ENCODE data around the gene CD81.
A peak's percentile ranks its signal among the peaks of the same experiment; 100 is the strongest.

The CD81 gene

DNA sequence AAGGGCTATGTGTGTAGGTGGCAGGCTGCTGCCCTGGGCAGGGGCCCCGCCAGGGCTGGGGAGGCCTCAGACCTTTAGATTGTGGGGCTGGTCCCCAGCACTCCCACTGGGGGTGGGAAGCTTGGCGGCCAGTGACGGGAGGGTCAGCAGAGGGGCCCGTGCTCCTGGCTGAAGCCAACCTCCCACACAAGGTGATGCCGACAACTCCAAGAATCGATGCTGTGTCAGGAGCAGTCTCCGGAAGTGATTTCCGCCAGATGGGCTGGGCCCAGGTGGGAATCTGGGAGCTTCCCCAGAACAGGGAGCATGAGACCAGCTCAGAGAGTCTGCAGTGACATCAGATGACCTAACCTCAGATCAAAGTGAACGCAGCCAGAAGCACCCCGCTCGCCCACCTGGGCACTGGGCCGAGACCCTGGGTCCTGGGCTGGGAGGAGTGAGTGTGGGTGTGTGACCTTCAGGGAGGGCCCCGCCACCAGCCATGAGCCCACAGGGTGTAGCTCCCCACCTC, 59.5 kb downstream of the CD81 start:
- DNase-seq (ENCODE audit: low spot score) = no peak

DNA sequence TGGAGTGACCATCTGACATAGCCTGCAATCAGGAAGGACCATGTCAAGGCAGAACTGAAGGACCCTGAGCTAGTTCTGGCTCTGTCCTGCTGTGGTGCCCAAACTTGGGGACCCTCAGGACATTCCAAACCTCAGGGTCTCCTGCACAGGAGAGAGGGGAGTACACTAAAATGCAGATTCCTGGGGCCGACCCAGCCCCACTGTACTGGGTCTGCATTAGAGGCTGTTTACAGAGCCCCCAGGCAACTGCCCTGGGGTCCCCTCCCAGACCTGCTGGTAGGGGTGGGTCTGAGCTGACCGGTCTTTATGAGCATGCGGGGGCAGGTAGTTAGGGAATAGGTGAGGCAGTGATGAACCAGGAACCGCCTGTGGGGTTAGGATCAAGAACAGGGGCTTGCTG, 60.4 kb downstream of the CD81 start:
- DNase-seq (ENCODE audit: low spot score) = no peak

DNA sequence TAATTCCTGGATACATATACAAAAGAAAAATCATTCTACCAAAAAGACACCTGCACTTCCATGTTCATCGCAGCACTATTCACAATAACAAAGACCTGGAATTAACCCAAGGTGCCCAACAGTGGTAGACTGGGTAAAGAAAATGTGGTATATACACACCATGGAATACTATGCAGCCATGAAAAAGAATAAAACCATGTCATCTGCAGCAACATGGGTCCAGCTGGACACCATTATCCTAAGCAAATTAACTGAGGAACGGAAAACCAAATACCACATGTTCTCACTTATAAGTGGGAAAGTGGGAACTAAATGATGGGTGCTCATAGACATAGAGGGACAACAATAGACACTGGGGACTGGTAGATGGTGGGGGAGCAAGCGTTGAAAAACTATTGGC, 62.7 kb downstream of the CD81 start:
- no peak for DNase-seq (ENCODE audit: low spot score)

DNA sequence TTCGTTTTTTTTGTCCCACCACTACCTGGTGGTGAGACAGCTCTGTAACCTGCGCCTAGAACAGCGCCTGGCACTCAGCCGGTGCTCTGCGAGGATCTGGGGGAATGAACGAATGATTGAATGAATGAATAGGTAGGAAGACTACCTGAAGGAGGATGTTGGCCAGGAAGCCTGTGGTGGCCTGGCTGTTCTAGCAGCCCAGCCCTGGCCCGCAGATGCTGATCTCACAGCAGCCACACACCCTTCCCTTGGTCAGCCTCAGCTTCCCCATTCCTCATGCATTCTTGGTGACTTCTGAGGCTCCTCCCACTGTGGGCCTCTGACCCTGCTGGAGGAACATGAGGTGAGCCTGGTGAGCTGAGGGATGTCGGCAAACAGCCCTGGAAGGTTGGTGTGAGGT, 63.5 kb downstream of the CD81 start:
- no peak for DNase-seq (ENCODE audit: low spot score)

DNA sequence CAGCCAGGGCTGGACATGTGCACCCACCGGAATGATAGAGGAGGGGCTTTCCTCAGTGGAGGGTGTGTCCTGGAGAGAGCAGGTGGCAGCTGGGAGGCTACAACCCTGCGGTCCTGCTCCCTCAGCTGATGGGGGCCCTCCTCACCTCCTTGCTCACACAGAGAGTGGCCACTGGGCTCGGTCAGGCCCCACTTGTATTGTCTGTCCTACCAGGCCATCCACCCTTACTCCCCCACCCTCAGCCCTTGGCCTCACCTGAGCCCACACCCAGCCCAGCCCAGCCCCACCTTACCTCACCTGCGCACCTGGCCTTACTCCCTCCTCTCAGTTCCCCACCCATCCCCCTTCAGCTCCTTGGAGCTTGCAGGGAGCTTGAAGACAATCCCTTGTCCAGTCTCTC, 64.1 kb downstream of the CD81 start:
- no peak for DNase-seq (ENCODE audit: low spot score)

DNA sequence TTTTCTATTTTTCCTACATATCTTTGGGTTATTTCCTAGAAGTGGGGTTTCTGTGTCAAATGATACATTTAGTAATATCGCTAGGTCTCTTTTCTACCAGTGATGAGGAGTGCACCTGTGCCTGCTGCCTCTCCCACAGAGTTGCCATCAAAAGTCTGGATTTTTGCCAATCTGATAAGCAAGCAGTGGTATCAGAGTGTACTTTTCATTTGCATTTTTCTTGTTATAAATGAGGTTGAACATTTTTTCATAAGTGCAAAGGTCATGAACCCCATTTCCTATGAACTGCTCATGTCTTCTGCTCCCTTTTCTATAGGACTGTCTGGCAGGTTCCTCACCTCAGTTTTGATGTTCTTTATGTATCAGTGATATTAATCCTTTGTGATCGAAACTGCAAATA, 65.5 kb downstream of the CD81 start:
- no peak for DNase-seq (ENCODE audit: low spot score)

DNA sequence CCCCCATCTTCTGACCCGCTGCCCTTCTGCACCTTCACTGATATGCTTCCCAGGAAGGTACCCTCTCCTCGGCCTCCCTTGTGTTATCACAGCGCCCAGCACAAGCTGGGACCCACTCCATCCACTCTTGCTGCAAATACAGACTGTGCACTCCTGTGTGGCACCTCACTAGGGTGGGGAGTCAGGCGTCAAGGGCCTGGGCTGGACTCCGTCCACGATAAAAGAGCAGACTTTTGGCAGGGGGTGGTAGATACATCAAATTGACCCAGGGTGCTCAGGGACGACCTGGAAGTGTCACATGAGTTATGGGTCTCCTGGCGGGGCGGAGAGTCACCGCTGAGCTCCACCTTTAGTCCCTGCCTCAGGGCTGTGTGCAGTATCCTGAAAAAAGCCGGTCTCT, 66.3 kb downstream of the CD81 start:
- no peak for DNase-seq (ENCODE audit: low spot score)

DNA sequence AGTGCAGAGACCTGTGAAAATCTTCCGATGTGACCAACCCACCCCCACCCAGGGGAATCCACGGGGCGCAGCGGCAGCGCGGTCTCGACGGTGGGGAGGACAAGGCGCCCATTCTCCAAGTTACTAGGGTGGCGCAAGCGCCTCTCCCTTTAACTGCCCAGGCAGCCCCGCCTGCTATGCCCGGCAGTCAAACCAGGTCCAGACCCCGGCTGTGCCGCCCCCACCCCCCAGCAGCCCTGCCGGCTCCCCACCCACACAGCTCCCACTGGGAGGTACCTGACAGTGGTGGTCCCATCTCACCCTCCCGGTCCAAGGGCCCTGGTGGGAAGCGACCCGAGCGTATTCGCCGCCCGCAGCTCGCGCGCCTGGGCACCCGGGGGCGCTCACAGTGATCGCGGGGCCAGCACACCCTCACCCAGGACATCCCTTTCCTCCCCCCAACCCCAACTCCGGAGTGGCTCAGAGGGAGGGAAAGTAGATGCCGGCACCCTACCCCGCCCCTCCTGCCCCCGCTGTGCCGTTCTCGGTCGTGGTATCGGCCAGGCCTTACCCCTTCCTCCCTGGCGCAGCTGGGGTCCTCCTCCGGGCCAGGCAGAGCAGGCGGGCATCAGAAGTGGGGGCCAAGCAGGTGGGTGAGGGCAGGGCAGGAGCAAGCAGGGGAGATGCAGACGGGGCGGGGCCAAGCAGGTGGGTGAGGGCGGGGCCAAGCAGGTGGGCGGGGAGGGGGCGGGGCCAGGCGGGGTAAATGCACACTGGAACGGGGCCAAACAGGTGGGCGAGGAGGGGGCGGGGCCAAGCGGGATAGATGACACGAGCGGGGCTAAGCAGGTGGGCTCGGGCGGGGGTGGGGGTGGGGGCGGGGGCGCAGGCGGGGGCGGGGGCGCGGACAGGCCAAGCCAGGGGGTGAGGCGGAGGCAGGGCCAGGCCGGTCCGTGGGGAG, 67.0 kb downstream of the CD81 start, which contains the start of gene TRPM5:
TRPM5 (minus strand) TSS at position 634 of the 940 bp plus-strand sequence. CDS start 21,478 bp downstream, outside the sequence.
- no peak for DNase-seq (ENCODE audit: low spot score)

DNA sequence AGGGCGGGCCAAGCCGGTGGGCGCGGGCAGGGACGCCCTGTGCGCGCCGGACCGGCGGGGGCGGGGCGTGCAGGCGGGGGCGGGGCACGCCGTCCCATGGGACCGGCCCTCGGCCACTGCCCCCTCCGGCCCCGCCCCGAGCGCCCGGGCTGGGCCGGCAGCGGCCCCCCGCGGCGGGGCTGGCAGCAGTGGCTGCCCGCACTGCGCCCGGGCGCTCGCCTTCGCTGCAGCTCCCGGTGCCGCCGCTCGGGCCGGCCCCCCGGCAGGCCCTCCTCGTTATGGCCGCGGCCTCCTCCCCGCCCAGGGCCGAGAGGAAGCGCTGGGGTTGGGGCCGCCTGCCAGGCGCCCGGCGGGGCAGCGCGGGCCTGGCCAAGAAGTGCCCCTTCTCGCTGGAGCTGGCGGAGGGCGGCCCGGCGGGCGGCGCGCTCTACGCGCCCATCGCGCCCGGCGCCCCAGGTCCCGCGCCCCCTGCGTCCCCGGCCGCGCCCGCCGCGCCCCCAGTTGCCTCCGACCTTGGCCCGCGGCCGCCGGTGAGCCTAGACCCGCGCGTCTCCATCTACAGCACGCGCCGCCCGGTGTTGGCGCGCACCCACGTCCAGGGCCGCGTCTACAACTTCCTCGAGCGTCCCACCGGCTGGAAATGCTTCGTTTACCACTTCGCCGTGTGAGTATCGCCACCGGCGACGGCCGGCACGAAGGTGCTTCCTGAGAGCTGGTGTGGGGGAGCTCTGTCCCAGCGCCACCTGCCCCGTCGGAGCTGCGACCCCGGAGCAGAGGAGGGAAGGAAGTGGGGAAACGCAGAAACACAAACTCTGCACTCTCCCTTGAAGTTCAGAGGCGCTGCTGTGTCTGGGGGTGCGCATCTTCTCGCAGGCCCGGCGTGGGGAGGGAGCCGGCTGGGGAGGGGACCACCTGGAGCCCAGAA, 68.0 kb downstream of the CD81 start, which contains the start of gene KCNQ1:
KCNQ1 (plus strand) TSS at position 188 of the 925 bp plus-strand sequence; CDS start at position 279, 91 bp downstream.
- no peak for DNase-seq (ENCODE audit: low spot score)

DNA sequence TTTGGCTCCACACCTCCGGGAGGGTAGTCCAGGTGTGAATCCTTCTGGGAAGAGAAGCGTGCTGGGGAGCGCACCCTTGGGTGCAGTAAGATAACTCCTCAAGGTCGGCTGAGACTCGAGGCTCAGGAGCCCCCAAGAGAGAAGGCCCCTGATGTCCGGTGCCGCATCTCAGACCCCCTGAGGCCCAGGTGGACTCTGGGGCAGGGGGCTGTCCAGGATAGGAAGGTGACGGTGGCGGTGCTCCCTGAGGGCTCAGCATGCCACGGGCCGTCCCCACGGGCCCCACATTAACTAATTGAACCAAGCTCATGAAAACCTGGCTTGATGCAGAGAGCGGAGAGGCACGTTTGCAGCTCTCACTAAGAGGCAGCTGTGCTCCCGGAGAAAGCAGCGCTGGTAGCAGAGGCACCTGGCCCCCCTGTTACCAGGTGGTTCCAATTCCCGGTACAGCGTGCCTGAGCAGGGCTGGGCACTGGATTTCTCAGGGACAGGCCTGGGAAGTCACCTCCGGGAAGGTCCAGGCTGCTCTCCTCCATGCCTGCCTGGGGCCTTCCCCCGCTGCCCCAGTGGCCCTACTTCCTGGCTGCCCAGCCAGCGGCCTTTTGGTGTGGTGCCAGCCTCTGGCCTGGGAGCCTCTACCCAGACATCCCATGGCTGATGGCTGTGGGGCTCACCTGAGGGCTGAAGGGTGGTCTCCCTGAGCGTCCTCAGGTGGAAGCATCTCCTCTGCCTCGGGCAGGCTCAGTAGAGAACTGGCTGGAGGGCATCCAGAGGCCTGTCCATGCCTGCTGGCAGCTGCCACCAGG, 68.8 kb downstream of the CD81 start:
- DNase-seq (ENCODE audit: low spot score) = no peak

DNA sequence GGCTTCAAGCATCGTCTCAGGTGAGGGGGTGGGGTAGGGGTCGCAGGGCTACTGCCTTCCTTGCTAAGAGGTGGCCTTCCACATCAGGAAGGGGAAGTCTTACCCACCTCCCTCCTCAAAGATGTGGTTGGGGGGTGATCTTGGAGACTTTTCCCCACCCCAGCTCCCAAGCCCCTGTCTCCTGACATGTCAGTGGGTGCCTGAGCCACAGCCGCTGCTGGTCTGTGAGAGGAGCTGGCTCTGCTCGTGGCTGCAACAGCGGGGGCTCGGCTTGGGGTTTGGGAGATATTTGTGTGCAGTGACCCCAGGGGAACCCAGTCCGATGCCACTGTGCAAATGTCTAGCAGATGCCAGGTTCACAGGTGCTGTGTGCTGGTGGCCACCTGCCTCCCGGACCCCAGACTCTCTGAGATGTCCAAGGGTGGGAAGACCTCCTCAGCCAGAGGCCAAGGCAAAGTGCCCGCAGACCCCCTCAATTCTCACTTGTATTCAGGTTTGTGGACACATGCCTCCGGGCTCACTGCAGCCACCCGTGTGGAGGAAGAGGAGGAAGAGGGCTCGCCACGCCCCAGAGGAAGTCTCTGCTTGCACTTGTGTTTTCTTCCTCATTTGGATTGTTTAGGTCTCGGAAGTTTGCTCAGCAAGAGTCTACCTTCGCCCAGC, 69.6 kb downstream of the CD81 start:
- peak; percentile 5 for DNase-seq (ENCODE audit: low spot score)
